Upper lobe of left lung (tissue), 6 donors: ENCODE data around the gene SLC44A2. TPM values are rescaled to one million over a fixed set of nuclear protein-coding genes. Genes with fewer than 3 reads are reported as not detected.
"Not testable (repeated sequence)": the region's sequence is repeated elsewhere in the genome, so short reads cannot be mapped to it uniquely, and the experiment has no call there.

Experiments used
- ATAC-seq, 2 donors: fragments of 200-7000 bp; cut with Tn5 transposase; one replicate each; pipeline ENCODE4 v1.9.1; 2022; ENCODE audit warnings: mild to moderate bottlenecking in 2 of 2, moderate library complexity in 2 of 2; ENCODE audit not compliant: low FRiP score in 2 of 2
- DNase-seq, 2 donors: peaks; one replicate each; pipeline ENCODE4 v3.0.0-alpha.2; 2019 to 2020
- H3K27ac ChIP-seq, 4 donors: fragments of 200-600 bp; sonication (generic); one replicate each; pipeline ENCODE4 v1.5.1; 2016 to 2019
- H3K27me3 ChIP-seq, 4 donors: fragments of 200-600 bp; sonication (generic); one replicate each; pipeline ENCODE4 v1.5.1; 2017 to 2019
- H3K36me3 ChIP-seq, 4 donors: fragments of 200-600 bp; sonication (generic); one replicate each; pipeline ENCODE4 v1.5.1; 2016 to 2019
- H3K4me1 ChIP-seq, 4 donors: fragments of 200-600 bp; sonication (generic); one replicate each; pipeline ENCODE4 v1.5.1; 2018 to 2019
- H3K4me3 ChIP-seq, 4 donors: fragments of 200-600 bp; sonication (generic); one replicate each; pipeline ENCODE4 v1.5.1; 2017 to 2019; ENCODE audit warnings: mild to moderate bottlenecking in 2 of 4, moderate library complexity in 1 of 4
- H3K9me3 ChIP-seq, 4 donors: fragments of 200-600 bp; sonication (generic); one replicate each; pipeline ENCODE4 v1.5.1; 2018 to 2019
- CTCF ChIP-seq, 6 experiments: fragments of 450-650 bp in 4 of 6; fragments of 200-600 bp in 2 of 6; sonication (generic) in 2 of 6; IDR thresholded peaks; one replicate each; pipeline ENCODE4 v1.5.1; 2016 to 2019; ENCODE audit warnings: antibody characterized with exemption in 6 of 6
- EP300 ChIP-seq, 4 donors: sonication (generic); formaldehyde crosslinking; IDR thresholded peaks; one replicate each; pipeline ENCODE4 v1.5.1; 2017; ENCODE audit warnings: antibody characterized with exemption in 4 of 4, control low read depth in 2 of 4
- POLR2A ChIP-seq, 4 donors: fragments of 450-650 bp; IDR thresholded peaks; one replicate each; pipeline ENCODE4 v1.5.1; 2016 to 2017; ENCODE audit warnings: antibody characterized with exemption in 4 of 4, mild to moderate bottlenecking in 2 of 4
- POLR2AphosphoS5 ChIP-seq, 2 donors: sonication (generic); formaldehyde crosslinking; IDR thresholded peaks; one replicate each; pipeline ENCODE4 v1.5.1; 2017; ENCODE audit warnings: antibody characterized with exemption in 2 of 2
- WGBS, 2 donors: methylation state at CpG; one replicate each; pipeline ENCODE4 v1.1.5; 2017 to 2018; 5-methylcytosine and 5-hydroxymethylcytosine counted together
- total RNA-seq, 6 donors: library from RNA; depleted of rRNA in 4 of 6; stranded (reverse); fragments of >200 nt in 4 of 6; gene quantifications; one replicate each; pipeline versions ENCODE4 v1.1.0 to v1.2.1, GENCODE V29; 2016 to 2021
- donor health status: DM: no; HTN: no; CAD: no; lungs with moderate emphysema.
- donor health status: DM: no; HTN: yes; CAD: no; lungs with severe emphysema.

SLC44A2 gene
- total RNA-seq, 6 donors from 2014 or later, result 117 to 333 (median 197) TPM

GRCh38 chr19:10662384-10663251 lies 37.3 kb downstream of the SLC44A2 start:
- DNase-seq (no peak), ATAC-seq (no peak)
- Histone ChIP-seq H3K4me3 (no peak overlapping the region), H3K27ac (no peak overlapping the region), H3K9me3 (no peaks in the 10 kb centered on the region), H3K4me1 (peaks cover 36 to 76% (median 49%) of the 10 kb centered on the region in 4 donors), H3K36me3 (peaks cover 0 to 7% (median 3%) of the 10 kb centered on the region in 4 donors), H3K27me3 (no peaks in the 10 kb centered on the region)
- 56 to 73% methylated on average over 13 to 14 of the region's 14 CpGs for WGBS, 2 donors
- TF ChIP-seq POLR2AphosphoS5 (IDR thresholded peaks at IDR 0.05) (no peak), EP300 (IDR thresholded peaks at IDR 0.05) (no peak), CTCF (IDR thresholded peaks at IDR 0.05) (no peak), POLR2A (IDR thresholded peaks at IDR 0.05) (no peak)

- H3K9me3 ChIP-seq, H3K36me3 ChIP-seq, H3K27me3 ChIP-seq, H3K4me3 ChIP-seq, H3K27ac ChIP-seq, ATAC-seq, DNase-seq: not testable (repeated sequence)
- WGBS, 2 donors, result 85 to 96% methylated on average over 16 of the region's 16 CpGs
- peaks cover 35 to 76% (median 51%) of the 10 kb centered on the region in 4 donors for H3K4me1 ChIP-seq
Measured at GRCh38 chr19:10663252-10663563, 37.9 kb downstream of the SLC44A2 start.

- Histone ChIP-seq H3K27me3 (no peaks in the 10 kb centered on the region), H3K4me3 (no peak overlapping the region), H3K36me3 (peaks cover 4 to 30% (median 13%) of the 10 kb centered on the region in 4 donors), H3K27ac (no peak overlapping the region), H3K9me3 (no peaks in the 10 kb centered on the region), H3K4me1 (peaks cover 4 to 56% (median 30%) of the 10 kb centered on the region in 4 donors)
- TF ChIP-seq CTCF (IDR thresholded peaks at IDR 0.05), result no peak
- TF ChIP-seq POLR2A (IDR thresholded peaks at IDR 0.05), result no peak
- TF ChIP-seq EP300 (IDR thresholded peaks at IDR 0.05), result no peak
- no peak for TF ChIP-seq POLR2AphosphoS5 (IDR thresholded peaks at IDR 0.05)
- ATAC-seq (no peak), DNase-seq (no peak)
- 64 to 70% methylated on average over 6 of the region's 6 CpGs for WGBS, 2 donors
Measured at GRCh38 chr19:10667867-10668266, 42.5 kb downstream of the SLC44A2 start.

GRCh38 chr19:10669246-10669645 lies 43.9 kb downstream of the SLC44A2 start:
- Histone ChIP-seq H3K27me3 (no peaks in the 10 kb centered on the region), H3K27ac (no peak overlapping the region), H3K9me3 (no peaks in the 10 kb centered on the region), H3K36me3 (peaks cover 4 to 43% (median 22%) of the 10 kb centered on the region in 4 donors), H3K4me1 (peaks cover 4 to 47% (median 25%) of the 10 kb centered on the region in 4 donors), H3K4me3 (no peak overlapping the region)
- DNase-seq (no peak), ATAC-seq (no peak)
- 78% methylated on average over 6 of the region's 6 CpGs for WGBS, 2 donors
- no peak for TF ChIP-seq CTCF (IDR thresholded peaks at IDR 0.05)
- no peak for TF ChIP-seq EP300 (IDR thresholded peaks at IDR 0.05)
- TF ChIP-seq POLR2AphosphoS5 (IDR thresholded peaks at IDR 0.05), result no peak
- TF ChIP-seq POLR2A (IDR thresholded peaks at IDR 0.05), result no peak

GRCh38 chr19:10670182-10670581 lies 44.8 kb downstream of the SLC44A2 start:
- TF ChIP-seq POLR2AphosphoS5 (IDR thresholded peaks at IDR 0.05) (no peak), POLR2A (IDR thresholded peaks at IDR 0.05) (no peak), CTCF (IDR thresholded peaks at IDR 0.05) (no peak), EP300 (IDR thresholded peaks at IDR 0.05) (no peak)
- Histone ChIP-seq H3K36me3 (peaks cover 4 to 52% (median 22%) of the 10 kb centered on the region in 4 donors), H3K4me1 (peaks cover 4 to 43% (median 25%) of the 10 kb centered on the region in 4 donors)

More at GRCh38 chr19:10670182-10670581, 44.8 kb downstream of the SLC44A2 start:
- H3K27ac ChIP-seq, result no peak overlapping the region
- no peak overlapping the region for H3K4me3 ChIP-seq
- H3K27me3 ChIP-seq, result no peaks in the 10 kb centered on the region
- 70 to 87% methylated on average over 1 of the region's 1 CpG for WGBS, 2 donors
- DNase-seq, result no peak
- no peaks in the 10 kb centered on the region for H3K9me3 ChIP-seq
- peak in 1 of 2 donors; percentile 37 for ATAC-seq
